Stimulated activated CD8-positive, alpha-beta memory T cell treated with anti-CD3 and anti-CD28 coated beads, Interleukin-4, amount 100 ng/mL, for 1 hour (primary cell): ENCODE data around the gene RGN.
"Not testable (repeated sequence)": the region's sequence is repeated elsewhere in the genome, so short reads cannot be mapped to it uniquely, and the experiment has no call there.

Experiments used
- DNase-seq, 2 donors: peaks; one replicate each; pipeline ENCODE4 v3.0.0-alpha.2; 2020; ENCODE audit warnings: low read depth in 2 of 2, low spot score in 1 of 2

RGN gene

DNA sequence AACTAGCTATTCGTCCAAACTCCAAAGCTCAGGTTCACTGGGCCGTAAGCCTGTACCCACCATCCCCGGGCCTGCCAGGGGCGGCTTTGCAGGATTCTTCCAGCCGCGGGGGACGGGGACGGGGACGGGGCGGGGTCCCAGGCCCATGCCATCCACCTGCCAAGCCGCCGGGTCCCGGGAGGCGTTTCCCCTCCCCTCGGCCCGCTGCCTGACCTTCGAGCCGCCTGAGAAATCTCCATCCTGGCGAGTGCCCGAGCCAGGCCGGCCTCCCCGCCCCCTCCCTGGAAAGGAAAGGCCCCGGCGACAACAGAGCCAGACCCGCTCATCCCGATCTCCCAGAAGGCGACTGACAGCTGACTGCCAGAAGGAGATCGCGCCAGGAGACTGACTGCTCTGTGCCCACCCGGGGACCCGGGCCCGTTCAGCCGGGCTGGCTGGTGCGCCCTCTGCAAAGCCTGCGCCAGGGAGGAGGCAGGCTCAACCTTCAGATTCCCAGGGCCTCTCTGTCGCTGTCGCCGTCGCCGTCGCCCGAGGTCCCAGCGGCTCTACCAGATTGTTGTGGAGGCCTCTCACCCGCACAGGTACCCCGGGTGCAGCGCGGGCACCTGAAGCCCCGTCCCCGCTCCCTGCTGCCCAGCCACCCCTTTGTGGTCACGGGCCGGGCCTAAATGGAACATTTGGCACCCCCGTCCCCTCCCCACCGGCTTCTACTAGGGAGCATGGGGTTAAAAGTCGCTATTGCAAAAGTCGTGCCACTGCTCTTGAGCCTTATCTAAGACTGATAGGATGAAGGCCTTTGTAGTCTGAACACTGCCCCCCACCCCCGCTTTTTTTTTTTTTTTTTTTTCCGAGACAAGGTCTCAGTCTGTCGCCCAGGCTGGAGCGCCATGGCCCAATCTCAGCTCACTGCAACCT is at the start of gene RGN:
RGN (plus strand) TSS at position 315 of the 915 bp plus-strand sequence. CDS start 2,702 bp downstream, outside the sequence.
- no peak for DNase-seq

DNA sequence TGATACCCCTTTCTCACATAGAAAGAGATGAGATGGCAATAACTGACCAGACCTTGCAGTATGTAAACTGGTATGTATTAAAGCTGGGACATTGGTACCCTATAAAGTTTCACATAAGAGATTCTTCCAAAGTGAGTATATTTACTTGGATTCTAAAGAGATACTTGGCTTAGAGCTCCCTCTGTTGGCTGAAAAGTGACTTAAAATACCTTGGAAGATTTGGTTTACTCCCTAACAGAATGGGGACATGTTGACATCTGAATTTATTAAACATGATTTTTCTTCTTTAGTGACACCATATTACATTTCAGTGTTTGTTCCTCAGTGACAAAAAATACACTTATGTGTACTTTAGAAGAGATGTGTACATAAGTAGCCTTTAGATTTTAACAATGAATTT is 47.9 kb upstream of the RGN start:
- DNase-seq: no peak

DNA sequence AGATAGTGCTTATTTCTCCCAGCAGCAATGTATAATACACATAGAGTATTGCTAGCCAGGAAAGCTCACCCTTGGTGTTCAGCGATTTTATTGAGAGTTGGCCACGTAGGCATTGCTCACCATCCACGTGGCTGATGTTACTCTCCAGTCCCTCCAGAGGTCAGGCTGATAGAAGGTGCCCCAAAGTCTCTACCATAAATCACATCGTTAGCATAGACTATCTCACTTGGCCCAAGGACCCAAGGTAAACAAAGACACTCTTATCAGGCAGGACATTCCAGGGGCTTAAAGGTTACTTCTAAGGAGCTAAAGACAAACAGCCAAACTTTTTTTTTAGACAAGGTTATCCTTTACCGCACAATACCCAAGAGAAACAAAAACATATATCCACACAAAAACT is 30.3 kb upstream of the RGN start:
- no peak for DNase-seq

DNA sequence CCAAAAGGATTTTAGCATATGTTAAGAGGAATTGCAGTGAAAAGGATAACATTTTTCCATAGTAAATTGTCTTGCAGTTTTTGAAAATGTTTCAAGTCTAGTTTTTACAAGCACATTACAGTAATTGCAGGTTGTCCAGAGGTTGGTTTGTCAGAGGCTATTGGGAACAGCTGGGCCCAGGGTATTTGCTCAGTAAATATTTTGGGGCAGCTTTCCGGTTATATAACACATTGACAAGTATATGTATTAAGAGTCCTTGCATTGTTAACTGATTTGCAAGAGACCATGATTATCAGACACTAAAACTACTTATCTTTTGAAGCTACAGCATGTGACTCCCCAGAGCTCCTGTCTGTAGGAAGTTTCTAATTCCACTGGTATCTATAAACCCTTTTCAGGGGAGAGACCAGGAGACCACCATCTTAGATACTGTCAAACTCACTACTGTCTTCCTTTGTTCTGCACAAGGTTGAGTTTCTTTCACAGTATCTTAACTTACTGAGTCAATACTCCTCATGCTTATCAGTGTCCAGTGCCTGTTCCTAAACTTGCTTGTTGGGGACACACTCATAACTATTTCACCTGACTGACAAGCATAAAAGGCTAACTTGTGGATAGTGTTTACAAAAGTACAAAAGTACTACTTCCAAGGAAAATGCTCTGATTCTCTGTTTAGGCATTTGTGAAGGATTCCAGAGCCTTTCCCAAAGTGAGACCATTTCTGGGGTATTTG is 18.9 kb upstream of the RGN start:
- no peak for DNase-seq

DNA sequence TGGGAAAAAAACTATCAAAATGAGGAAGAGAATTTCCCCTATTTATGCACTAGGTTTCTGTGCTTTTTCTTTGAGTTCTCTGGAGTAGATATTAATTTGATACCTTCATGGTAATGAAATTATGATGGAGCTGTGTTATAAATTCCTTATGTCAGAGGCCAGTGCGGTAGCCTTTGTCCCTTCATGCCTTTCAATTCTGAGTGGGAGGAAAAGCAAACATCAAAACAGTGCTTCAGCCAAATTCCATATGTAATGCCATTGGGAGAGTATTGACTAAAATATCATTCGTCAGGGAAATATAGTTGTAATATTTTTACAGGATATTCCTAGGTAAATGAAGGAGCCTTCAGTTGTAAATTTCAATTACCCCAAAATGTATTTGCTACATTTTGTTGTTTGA is 17.5 kb upstream of the RGN start:
- no peak for DNase-seq

DNA sequence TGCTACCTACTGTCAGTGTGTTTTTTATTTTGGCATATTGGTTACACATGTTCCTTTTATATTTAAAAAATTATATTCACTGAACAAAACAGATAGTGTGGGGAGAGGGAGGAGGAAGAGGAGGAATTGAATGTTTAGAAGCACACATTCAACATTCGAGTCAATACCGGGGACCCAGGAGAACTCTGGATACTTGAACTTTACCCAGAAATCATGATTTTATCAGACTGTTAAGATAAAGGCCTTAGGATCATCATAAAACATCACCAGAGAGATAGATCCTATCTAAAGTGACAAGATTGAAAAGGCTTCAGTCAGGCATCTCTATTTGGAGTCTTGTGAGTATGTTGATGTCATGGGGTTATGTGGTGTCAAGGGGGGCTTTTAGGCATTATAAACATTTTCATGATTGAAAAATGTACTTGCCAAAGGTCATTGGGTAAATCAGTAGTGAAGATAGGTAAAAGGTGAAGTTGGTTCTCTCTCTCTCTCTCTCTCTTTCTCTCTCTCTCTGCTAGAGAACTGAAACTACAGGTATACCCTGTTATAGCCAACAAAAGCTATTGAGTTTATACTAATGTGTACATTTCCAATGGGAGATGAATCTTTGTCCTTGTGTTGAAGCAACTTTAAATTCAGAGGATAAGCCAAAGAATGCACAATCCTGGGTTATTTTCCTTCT is 16.9 kb upstream of the RGN start:
- DNase-seq: no peak

DNA sequence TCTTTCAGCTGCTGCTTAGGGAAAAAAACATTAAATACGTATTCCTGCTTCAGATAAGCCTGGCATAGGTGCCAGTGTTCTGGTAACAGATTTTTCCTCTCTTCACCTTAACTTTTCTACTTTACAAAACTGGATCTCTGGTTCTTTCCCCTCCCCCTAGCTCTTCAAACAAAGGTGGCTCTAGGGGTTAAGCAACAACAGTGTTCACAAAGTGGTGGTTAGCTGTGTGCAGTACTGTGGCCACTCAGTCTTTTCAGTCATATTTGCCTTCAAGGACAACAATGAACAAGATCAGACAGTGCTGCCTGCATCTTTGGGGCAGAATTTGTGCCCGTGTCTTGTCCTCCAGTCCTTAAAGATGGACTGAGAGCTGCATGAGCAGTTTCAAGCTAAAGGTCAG is 15.1 kb upstream of the RGN start:
- DNase-seq: no peak

DNA sequence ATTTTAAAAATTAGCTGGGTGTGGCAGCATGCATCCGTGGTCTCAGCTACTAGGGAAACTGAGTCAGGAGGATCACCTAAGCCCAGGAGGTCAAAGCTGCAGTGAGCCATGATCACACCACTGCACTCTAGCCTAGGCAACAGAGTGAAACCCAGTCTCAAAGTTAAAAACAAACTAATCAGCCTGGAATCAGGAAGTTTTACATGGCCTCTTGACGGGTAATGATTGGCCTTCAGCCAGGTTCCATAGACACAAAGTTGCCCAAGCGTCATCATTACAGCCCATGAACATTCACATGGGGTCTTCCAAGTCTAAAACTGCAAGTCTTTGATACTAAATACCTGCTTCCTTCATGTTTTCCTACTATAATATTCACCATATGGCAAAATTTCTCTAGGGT is 10.0 kb upstream of the RGN start:
- no peak for DNase-seq

DNA sequence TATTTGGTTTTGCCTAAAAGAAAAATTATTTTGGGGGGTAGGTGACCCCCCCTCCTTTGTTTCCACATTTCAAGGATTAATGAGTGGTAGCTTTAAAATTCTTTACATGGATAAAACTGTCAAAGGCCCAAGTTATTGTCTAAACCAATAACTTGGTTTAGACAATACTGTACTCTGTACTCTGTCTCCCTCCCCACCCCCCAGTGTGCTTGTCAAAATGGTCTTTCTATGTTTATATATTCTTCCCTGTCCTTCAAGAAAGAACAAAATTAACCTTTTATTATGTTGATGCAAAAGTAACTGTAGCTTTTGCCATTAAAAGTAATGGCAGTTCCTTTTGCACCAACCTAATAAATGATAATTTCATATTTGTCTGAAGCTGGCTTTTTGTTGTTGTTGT is 9.5 kb upstream of the RGN start:
- DNase-seq: no peak

DNA sequence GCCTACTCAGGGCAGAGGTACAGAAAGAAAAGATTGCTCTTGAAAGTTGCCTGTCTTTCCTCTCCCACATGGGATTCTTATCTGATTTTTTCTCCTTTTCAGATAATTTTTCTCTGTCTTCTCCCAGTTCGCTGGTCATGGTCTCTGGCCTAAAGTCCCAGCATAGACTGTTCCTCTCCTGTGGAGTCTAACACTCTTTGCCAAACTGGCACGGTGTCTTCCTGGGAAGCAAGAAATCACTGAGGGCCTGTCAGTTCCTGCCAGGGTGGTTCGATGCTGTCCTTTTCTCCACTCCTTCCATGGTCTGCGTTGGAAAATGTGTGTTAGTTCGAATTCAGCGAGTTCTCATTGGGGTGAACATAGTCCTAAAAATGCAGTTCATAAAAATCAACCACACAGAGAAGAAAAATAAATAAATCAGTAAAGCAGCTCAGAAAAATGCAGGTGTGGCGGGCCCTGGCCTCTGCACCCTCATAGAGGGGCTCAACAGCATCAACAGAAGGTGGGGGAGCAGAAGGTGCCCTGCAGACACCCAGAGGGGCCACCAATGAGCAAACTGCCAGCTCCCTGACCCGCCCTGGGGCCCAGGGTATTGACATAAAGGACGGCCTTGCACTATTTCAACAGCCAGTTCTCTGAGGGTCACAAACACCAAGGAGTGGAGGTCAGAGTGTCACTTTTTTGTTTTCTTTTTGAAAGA is 2.1 kb downstream of the RGN start:
- no peak for DNase-seq

DNA sequence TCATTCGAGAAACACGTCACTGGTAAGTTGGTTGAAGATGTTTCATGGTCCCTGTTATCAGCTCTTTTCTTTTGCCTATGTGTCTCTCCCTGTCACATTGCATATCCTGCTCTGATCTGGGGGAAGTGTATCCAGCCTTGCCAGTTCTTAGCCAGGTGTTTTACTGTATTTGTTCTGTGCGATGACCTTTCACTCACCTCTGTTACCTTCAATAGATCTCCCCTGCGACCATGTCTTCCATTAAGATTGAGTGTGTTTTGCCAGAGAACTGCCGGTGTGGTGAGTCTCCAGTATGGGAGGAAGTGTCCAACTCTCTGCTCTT is 2.6 kb downstream of the RGN start:
- DNase-seq: no peak

DNA sequence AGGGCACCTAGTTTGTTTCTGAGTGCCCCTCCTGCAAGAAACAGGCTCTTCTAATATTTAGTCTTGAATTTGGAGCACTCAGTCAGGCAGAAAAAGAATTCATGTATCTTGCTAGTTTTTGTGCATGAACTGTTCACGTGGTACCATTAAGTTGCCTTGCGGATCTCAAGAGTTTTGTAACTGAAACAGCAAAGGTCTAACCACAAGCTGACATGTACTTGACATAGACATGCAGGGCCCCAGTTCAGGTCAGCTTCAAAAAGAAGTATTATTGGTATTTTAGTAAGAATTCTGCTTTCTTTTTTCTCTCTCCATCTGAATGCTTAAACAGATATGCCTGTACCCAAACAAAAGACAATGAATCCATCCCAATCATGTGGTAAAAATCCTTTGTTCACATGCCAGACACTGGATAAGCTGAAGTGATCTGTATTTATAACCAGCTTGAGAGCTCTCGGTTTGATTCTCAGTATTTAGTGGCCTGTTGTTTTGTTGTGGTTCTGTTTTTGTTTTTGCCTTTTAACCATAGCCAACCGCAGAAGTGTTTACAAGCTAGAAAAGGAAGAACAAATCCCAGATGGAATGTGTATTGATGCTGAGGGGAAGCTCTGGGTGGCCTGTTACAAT is 13.0 kb downstream of the RGN start:
- DNase-seq: no peak

DNA sequence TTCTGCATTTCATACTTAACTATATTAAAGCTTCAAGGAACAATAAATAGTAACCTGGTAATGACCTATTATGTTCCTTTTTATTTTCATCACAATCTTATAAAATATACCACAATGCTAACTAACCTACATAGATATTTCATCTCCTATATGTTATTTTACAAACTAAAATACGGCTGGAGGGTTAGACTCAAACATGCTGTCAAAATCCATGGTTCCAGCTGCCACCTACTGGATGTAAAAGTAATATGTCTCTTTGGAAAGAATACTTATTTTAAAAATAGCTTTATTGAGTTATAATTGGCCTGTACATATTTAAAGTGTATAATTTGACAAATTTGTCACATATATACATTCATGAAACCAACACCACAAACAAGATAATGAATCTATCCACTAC is 15.0 kb downstream of the RGN start:
- no peak for DNase-seq

DNA sequence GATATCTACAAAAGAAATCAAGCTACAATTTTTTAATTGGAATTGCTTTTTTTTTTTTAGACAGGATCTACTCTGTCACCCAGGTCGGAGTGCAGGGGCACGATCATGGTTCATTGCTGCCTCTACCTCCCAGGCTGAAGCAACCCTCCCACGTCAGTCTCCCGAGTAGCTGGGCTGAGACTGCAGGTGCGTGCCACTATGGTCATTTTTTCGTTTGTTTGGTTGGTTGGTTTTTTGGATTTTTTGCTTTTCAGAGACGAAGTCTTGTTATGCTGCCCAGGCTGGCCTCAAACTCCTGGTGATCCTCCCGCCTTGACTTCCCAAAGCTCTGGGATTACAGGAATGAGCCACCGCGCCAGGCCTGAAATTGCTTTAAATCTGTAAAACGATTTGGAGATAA is 15.6 kb downstream of the RGN start:
- DNase-seq: no peak

DNA sequence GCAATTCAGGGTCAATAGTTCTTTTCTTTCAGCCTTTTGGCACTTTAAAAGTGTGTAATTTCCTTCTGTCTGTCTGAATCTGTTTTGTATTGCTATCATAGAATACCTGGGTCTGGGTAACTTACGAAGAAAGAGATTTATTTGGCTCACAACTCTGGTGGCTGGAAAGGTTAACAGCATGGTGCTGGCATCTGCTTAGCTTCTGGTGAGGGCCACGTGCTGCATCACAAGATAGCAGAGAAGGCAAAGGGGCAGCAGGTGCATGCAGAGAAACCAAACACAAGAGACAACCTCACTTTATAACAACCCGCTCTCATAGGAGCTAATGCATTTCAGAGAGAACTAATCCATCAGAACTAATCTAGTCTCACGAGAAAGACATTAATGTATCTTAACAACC is 18.8 kb downstream of the RGN start:
- no peak for DNase-seq

DNA sequence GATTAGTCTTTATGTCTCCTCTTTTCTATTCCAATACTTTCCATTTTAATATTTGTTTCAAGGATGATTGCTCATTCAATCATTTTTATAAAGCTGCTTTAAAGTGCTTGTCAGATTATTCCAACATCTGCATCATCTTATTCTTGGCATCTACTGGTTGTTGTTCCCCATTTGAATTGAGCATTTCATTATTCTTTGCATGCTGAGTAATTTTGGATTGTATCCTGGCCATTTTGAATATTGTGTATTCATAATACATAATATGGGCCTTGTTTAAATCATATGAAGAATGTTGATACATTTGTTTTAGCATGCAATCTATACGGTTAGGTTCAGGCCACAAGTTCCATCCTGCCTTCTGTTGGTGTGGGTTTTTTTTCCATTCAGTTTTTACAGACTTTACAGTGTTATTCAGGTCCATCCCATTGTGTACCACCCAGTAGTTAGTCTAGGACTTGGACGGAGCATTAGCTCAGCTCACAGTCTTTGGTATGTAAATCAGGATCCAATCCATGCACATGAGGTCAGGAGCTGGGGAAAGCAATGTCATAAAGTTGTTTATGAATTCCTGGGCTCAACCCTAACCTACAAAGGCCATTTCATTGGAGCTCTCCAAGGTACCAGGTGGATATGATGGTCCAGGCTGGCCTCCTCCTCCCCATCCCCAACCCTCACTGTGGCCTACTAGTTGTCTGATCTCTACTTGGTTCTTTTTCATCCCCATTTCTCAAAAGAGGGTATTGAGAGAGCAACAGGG is 20.3 kb downstream of the RGN start:
- no peak for DNase-seq

DNA sequence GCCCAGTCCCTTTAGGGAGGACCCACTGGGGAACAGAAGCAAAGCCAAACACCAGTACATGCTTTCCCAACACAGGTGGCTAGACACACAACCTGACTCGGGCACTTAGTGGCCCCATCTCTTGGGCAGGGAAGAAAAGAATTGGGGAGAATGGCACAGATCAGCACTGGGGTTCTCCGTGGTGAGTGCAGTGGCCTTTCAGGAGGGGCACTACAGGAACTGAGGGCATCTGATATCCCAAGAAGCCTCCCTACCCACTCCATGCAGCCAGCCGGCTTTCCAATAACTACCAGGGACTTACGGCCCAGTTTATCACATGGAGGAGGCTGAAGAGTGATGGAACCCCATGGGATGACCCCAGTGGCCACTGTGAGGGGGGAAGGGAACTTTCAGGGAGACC is 23.0 kb downstream of the RGN start:
- DNase-seq: no peak

DNA sequence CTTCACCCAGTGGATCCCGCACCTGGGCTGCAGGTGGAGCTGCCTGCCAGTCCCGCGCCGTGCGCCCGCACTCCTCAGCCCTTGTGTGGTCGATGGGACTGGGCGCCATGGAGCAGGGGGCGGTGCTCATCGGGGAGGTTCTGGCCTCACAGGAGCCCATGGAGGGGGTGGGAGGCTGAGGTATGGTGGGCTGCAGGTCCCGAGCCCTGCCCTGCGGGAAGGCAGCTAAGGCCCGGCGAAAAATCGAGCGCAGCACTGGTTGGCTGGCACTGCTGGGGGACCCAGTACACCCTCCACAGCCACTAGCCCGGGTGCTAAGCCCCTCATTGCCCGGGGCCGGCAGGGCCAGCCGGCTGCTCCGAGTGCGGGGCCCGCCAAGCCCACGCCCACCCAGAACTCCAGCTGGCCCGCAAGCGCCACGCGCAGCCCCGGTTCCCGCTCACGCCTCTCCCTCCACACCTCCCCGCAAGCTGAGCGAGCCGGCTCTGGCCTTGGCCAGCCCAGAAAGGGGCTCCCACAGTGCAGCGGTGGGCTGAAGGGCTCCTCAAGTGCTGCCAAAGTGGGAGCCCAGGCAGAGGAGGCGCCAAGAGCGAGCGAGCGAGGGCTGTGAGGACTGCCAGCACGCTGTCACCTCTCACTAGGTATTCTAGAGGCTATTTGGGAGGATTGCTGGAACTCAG is 32.8 kb downstream of the RGN start:
- DNase-seq: not testable (repeated sequence)

DNA sequence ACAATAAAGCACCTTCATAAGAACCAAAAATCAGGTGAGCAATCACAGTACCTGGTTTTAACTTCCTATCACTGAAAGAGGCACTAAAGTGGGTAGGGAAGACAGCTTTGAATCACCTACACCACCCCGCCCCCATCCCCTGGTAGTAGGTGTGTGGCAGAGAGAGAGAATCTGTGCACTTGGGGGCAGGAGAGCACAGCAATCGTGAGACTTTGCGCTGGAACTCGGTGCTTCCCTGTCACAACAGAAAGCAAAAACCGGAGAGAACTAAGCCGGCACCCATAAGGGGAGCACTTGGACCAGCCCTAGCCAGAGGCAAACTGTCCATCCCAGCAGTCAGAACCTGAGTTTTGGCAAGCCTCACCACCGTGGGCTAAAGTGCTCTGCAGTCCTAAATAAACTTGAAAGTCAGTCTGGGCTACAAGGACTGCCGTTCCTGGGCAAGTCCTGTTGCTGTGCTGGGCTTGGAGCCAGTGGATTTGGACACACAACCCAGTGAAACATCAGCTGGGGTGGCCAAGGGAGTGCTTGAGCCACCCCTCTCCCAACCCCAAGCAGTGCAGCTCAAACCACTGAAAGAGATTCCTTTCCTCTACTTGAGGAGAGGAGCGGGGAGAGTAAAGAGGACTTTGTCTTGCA is 34.2 kb downstream of the RGN start:
- no peak for DNase-seq
